HCT116 (cell line): ENCODE data around the gene CD3G. TPM values are rescaled to one million over a fixed set of nuclear protein-coding genes. Genes with fewer than 3 reads are reported as not detected.
A peak's percentile ranks its signal among the peaks of the same experiment; 100 is the strongest.
"Not testable (repeated sequence)": the region's sequence is repeated elsewhere in the genome, so short reads cannot be mapped to it uniquely, and the experiment has no call there.

Experiments
- ATAC-seq: fragments of 200-7000 bp; cut with Tn5 transposase; 2 replicates; pipeline ENCODE4 v1.9.1; 2020; ENCODE audit warnings: mild to moderate bottlenecking, moderate library complexity
- BruUV-seq: library from RNA; stranded (reverse); fragments of 400-500 nt; replicated peaks from 2 replicates; lab custom pipeline; 2021; lab: Mats Ljungman, UMichigan
- CTCF ChIA-PET: fragments of 300-600 bp; sonication (Branson Sonifier 250); formaldehyde crosslinking; loops from one replicate; lab custom pipeline; 2021; ENCODE audit warnings: antibody characterized with exemption; lab: Charles Lee
- POLR2A ChIA-PET: fragments of 300-600, 350-600 bp; sonication (Branson Sonifier 250); formaldehyde crosslinking; loops from one replicate; lab custom pipeline; 2021; ENCODE audit warnings: antibody characterized with exemption; lab: Charles Lee
- RAD21 ChIA-PET, 2 experiments: fragments of 300-600 bp; sonication (Branson Sonifier 250); formaldehyde crosslinking; loops; one replicate each; lab custom pipeline; 2023; ENCODE audit warnings: low total read pairs in 2 of 2; ENCODE audit not compliant: uncharacterized antibody in 2 of 2, unreplicated experiment in 2 of 2, low non-redundant PET in 1 of 2; lab: Charles Lee
- DNase-seq: peaks from one replicate; pipeline ENCODE4 v3.0.0-alpha.2; 2010; ENCODE audit warnings: low read depth, low spot score
- H2AFZ ChIP-seq: fragments of 200-600 bp; shearing (Covaris generic), sonication (generic); 2 replicates; pipeline ENCODE4 v1.6.1; 2017; ENCODE audit warnings: low read depth, mixed run types, mixed read lengths, antibody characterized with exemption, low read length; ENCODE audit not compliant: poor library complexity, severe bottlenecking
- H3K27ac ChIP-seq: 2 replicates; pipeline ENCODE4 v1.5.1; 2012; ENCODE audit warnings: low read depth, low read length
- H3K27me3 ChIP-seq: fragments of 200-600 bp; sonication (generic); 2 replicates; pipeline ENCODE4 v1.6.1; 2016; ENCODE audit warnings: mixed run types, low read length, mixed read lengths; ENCODE audit not compliant: insufficient read depth
- H3K36me3 ChIP-seq, 2 experiments: fragments of 200-500 bp in 1 of 2; fragments of 200-600 bp in 1 of 2; sonication (Bioruptor generic) in 1 of 2; sonication (generic) in 1 of 2; 2 replicates each; pipeline versions ENCODE4 v1.5.1 to v1.6.1; 2014 to 2016; ENCODE audit warnings: low read length in 2 of 2, inconsistent platforms in 1 of 2, mixed read lengths in 1 of 2, mixed run types in 1 of 2; ENCODE audit not compliant: insufficient read depth in 2 of 2, control insufficient read depth in 1 of 2
- H3K4me1 ChIP-seq, 2 experiments: fragments of 200-600 bp in 1 of 2; sonication (generic) in 1 of 2; 2 replicates each; pipeline versions ENCODE4 v1.5.1 to v1.6.1; 2012 to 2017; ENCODE audit warnings: low read length in 2 of 2, inconsistent platforms in 1 of 2, mild to moderate bottlenecking in 1 of 2, mixed read lengths in 1 of 2, mixed run types in 1 of 2, moderate library complexity in 1 of 2; ENCODE audit not compliant: insufficient read depth in 2 of 2, control insufficient read depth in 1 of 2
- H3K4me2 ChIP-seq: fragments of 200-600 bp; sonication (generic); 2 replicates; pipeline ENCODE4 v1.6.1; 2017; ENCODE audit warnings: mixed run types, low read length, mixed read lengths
- H3K4me3 ChIP-seq, 2 experiments: fragments of 200-600 bp in 1 of 2; sonication (generic) in 1 of 2; replicated peaks in 1 of 2; 2 replicates each; pipeline ENCODE4 v1.5.1; 2011 to 2016; ENCODE audit warnings: low read length in 2 of 2, control low read depth in 1 of 2, low read depth in 1 of 2, mild to moderate bottlenecking in 1 of 2, mixed read lengths in 1 of 2, mixed run types in 1 of 2
- H3K79me2 ChIP-seq: fragments of 200-600 bp; sonication (generic); 2 replicates; pipeline ENCODE4 v1.6.1; 2017; ENCODE audit warnings: mild to moderate bottlenecking, mixed run types, low read length, moderate library complexity, mixed read lengths; ENCODE audit not compliant: insufficient read depth
- H3K9ac ChIP-seq: fragments of 200-600 bp; sonication (generic); 2 replicates; pipeline ENCODE4 v1.6.1; 2016; ENCODE audit warnings: low read length, mixed read lengths
- H3K9me2 ChIP-seq: fragments of 200-600 bp; sonication (generic), shearing (Covaris generic); 2 replicates; pipeline ENCODE4 v1.6.1; 2017; ENCODE audit warnings: mixed run types, mild to moderate bottlenecking, moderate library complexity; ENCODE audit not compliant: insufficient read depth
- H3K9me3 ChIP-seq, 2 experiments: fragments of 200-500 bp in 1 of 2; fragments of 200-600 bp in 1 of 2; sonication (Bioruptor generic) in 1 of 2; sonication (generic) in 1 of 2; 2 replicates each; pipeline ENCODE4 v1.6.1; 2014 to 2017; ENCODE audit warnings: low read length in 2 of 2, mixed read lengths in 2 of 2, inconsistent platforms in 1 of 2, low read depth in 1 of 2, mild to moderate bottlenecking in 1 of 2, mixed run types in 1 of 2, moderate library complexity in 1 of 2; ENCODE audit not compliant: control insufficient read depth in 1 of 2, insufficient read depth in 1 of 2
- H4K20me1 ChIP-seq: fragments of 200-600 bp; sonication (generic), shearing (Covaris generic); 2 replicates; pipeline ENCODE4 v1.6.1; 2017; ENCODE audit warnings: mixed run types, mild to moderate bottlenecking, moderate library complexity; ENCODE audit not compliant: insufficient read depth
- CEBPB ChIP-seq: IDR thresholded peaks from 2 replicates; pipeline ENCODE4 v1.6.1; 2012; ENCODE audit warnings: low read depth
- POLR2AphosphoS5 ChIP-seq: IDR thresholded peaks from 2 replicates; pipeline ENCODE4 v1.6.1; 2011; ENCODE audit warnings: mild to moderate bottlenecking, low read depth, low read length, moderate library complexity
- ZBTB33 ChIP-seq: IDR thresholded peaks from 2 replicates; pipeline ENCODE4 v1.6.1; 2011; ENCODE audit warnings: mild to moderate bottlenecking, low read length, moderate library complexity; ENCODE audit not compliant: insufficient replicate concordance; ENCODE audit errors: extremely low read depth
- ZFX ChIP-seq: fragments of 450-650 bp; IDR thresholded peaks from 2 replicates; pipeline ENCODE4 v1.6.1; 2017
- intact Hi-C: fragments of 100-400 bp; cut with micrococcal nuclease; formaldehyde crosslinking; loops from 2 replicates; pipeline ENCODE4 v1.10.0; 2022
- total RNA-seq: library from RNA; stranded (reverse); gene quantifications from one replicate; pipeline ENCODE4 v1.2.1, GENCODE V29; 2021; ENCODE audit not compliant: unreplicated experiment

Gene CD3G
- total RNA-seq, 1 experiment from 2014 or later, result 0.20 TPM

- Histone ChIP-seq H3K27ac (peak overlapping the region; percentile 75), H2AFZ (no peak overlapping the region), H3K9me3 (no peaks in the 10 kb centered on the region), H3K79me2 (peaks cover 58% of the 10 kb centered on the region), H3K27me3 (no peaks in the 10 kb centered on the region), H3K9ac (peak overlapping the region; percentile 84), H4K20me1 (peaks cover 8% of the 10 kb centered on the region; the same call in 1 of the 2 replicates), H3K4me3 (peak overlapping the region; percentile 64 to 87), H3K4me2 (peak overlapping the region; percentile 81), H3K4me1 (peaks cover 10 to 20% of the 10 kb centered on the region in 2 experiments; a peak in 3 of 4 replicates), H3K36me3 (peaks cover 10 to 11% of the 10 kb centered on the region in 2 experiments; a peak in 3 of 4 replicates), H3K9me2 (no peaks in the 10 kb centered on the region)
- ChIA-PET CTCF (no interaction called here), RAD21 (no interaction called here), POLR2A (no interaction called here)
- BruUV-seq, result TSS peak; percentile 62
- ATAC-seq, result peak; percentile 36
- no peak for DNase-seq
- TF ChIP-seq ZBTB33, result no peak
- TF ChIP-seq CEBPB, result no peak
- TF ChIP-seq POLR2AphosphoS5, result no peak
- TF ChIP-seq ZFX, result peak; percentile 54
- intact Hi-C loops, result loop anchor here (1.0 kb wide), 1 partner anchor 34 kb away; the partner anchor contains the start of gene KMT2A
Observed at GRCh38 chr11:118401880-118402590, 57.9 kb downstream of the CD3G start.

- peaks cover 10 to 20% of the 10 kb centered on the region in 2 experiments; a peak in 3 of 4 replicates for H3K4me1 ChIP-seq
- POLR2A ChIA-PET, RAD21 ChIA-PET, intact Hi-C loops, H3K9me2 ChIP-seq, ATAC-seq, H2AFZ ChIP-seq, H4K20me1 ChIP-seq, BruUV-seq, DNase-seq, CTCF ChIA-PET, H3K9me3 ChIP-seq, H3K27me3 ChIP-seq: not testable (repeated sequence)
- peak overlapping the region; percentile 64 to 87 for H3K4me3 ChIP-seq
- peak overlapping the region; percentile 84 for H3K9ac ChIP-seq
- H3K36me3 ChIP-seq, result peaks cover 15 to 17% of the 10 kb centered on the region in 2 experiments; a peak in 3 of 4 replicates
- peaks cover 63% of the 10 kb centered on the region for H3K79me2 ChIP-seq
- H3K4me2 ChIP-seq, result peak overlapping the region; percentile 81
- peak overlapping the region; percentile 75; the same call in 1 of the 2 replicates for H3K27ac ChIP-seq
Observed at GRCh38 chr11:118402594-118402993, 58.5 kb downstream of the CD3G start.

Other genes starting within 250 kb of the CD3G start
- 0.32 TPM for gene SCN4B, start 191.5 kb upstream of the CD3G start, total RNA-seq
- gene SCN2B, start 167.7 kb upstream of the CD3G start, total RNA-seq, result not detected
- gene JAML, start 119.3 kb upstream of the CD3G start, total RNA-seq, result 0.30 TPM
- gene MPZL3, start 92.0 kb upstream of the CD3G start, total RNA-seq, result 8.7 TPM
- gene MPZL2, start 80.0 kb upstream of the CD3G start, total RNA-seq, result 16.8 TPM
- 0.79 TPM for gene CD3E, start 39.6 kb upstream of the CD3G start, total RNA-seq
- 1.0 TPM for gene CD3D, start 1.6 kb upstream of the CD3G start, total RNA-seq
- 49.9 TPM for gene UBE4A, start 15.3 kb downstream of the CD3G start, total RNA-seq
- gene ATP5MG, start 57.3 kb downstream of the CD3G start, total RNA-seq, result 205 TPM
- gene KMT2A, start 92.1 kb downstream of the CD3G start, total RNA-seq, result 50.4 TPM
- 0.47 TPM for gene TTC36, start 183.1 kb downstream of the CD3G start, total RNA-seq
- gene TMEM25, start 186.8 kb downstream of the CD3G start, total RNA-seq, result 27.0 TPM
- gene IFT46, start 221.6 kb downstream of the CD3G start, total RNA-seq, result 12.1 TPM
- gene ARCN1, start 228.1 kb downstream of the CD3G start, total RNA-seq, result 147 TPM